ENCODE measurements around the gene CDH24.

DNA sequence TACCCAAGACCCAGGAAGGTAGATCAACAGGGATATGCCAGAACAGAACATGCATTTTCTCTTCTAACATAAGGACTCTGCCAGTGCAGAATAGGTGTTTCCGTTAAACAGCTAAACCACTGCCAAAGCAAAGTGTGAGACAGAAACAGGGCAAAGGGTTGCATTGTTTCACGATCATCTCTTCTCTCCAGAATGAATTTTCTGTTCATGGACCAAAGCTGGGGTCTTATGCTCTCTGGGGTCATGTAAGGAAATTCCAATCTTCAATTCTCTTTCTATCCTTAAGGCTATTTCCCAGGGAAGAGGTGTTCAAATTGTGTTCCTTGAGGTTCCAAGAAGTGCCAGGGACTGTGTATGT lies 33.5 kb downstream of the CDH24 start:
- TF ChIP-seq, protein P1, sequence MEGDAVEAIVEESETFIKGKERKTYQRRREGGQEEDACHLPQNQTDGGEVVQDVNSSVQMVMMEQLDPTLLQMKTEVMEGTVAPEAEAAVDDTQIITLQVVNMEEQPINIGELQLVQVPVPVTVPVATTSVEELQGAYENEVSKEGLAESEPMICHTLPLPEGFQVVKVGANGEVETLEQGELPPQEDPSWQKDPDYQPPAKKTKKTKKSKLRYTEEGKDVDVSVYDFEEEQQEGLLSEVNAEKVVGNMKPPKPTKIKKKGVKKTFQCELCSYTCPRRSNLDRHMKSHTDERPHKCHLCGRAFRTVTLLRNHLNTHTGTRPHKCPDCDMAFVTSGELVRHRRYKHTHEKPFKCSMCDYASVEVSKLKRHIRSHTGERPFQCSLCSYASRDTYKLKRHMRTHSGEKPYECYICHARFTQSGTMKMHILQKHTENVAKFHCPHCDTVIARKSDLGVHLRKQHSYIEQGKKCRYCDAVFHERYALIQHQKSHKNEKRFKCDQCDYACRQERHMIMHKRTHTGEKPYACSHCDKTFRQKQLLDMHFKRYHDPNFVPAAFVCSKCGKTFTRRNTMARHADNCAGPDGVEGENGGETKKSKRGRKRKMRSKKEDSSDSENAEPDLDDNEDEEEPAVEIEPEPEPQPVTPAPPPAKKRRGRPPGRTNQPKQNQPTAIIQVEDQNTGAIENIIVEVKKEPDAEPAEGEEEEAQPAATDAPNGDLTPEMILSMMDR (conservative IDR thresholded peaks at IDR 0.05; ENCODE audit: low read depth, low read length), result no peak
- TF ChIP-seq EZH2phosphoT487 (IDR thresholded peaks at IDR 0.05; ENCODE audit: borderline replicate concordance, low read length), result no peak

Measured in PC-3 (cell line).